CD4-positive, alpha-beta T cell treated with Interleukin-4 for 4 hours (primary cell): ENCODE results near the gene ZNF708.
"Not testable (repeated sequence)": the region's sequence is repeated elsewhere in the genome, so short reads cannot be mapped to it uniquely, and the experiment has no call there.

ENCODE experiments used
- DNase-seq: peaks from one replicate; pipeline ENCODE4 v3.0.0-alpha.2; 2020

Gene ZNF708

DNA sequence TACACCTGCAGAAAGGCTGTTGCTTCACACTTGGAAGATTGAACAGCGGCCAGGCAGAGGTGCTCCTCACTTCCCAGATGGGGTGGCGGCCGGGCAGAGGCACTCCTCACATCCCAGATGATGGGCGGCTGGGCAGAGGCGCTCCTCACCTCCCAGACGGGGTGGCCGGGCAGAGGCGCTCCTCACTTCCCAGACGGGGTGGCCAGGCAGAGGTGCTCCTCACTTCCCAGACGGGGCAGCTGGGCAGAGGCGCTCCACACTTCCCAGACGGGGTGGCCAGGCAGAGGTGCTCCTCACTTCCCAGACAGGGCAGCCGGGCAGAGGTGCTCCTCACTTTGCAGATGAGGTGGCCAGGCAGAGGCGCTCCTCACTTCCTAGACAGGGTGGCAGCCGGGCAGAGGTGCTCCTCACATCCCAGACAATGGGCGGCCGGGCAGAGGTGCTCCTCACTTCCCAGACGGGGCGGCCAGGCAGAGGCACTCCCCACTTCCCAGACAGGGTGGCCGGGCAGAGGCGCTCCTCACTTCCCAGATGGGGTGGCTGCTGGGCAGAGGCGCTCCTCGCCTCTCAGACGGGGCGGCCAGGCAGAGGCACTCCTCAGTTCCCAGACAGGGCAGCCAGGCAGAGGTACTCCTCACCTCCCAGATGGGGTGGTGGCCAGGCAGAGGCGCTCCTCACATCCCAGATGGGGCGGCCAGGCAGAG is 69.6 kb downstream of the ZNF708 start:
- DNase-seq, result not testable (repeated sequence)

- no peak for DNase-seq
Observed at GRCh38 chr19:21256722-21257121, 72.5 kb downstream of the ZNF708 start.
